GM12878 (cell line): Measurements from ENCODE around the gene FAM89B. TPM values are rescaled to one million over a fixed set of nuclear protein-coding genes. Genes with fewer than 3 reads are reported as not detected.

Source experiments
- ATAC-seq: fragments of 200-7000 bp; cut with Tn5 transposase; 3 replicates; pipeline ENCODE4 v1.9.1; 2020; ENCODE audit warnings: mild to moderate bottlenecking, moderate library complexity
- BruUV-seq: library from RNA; stranded (reverse); fragments of 400-500 nt; replicated peaks from 2 replicates; lab custom pipeline; 2021; lab: Mats Ljungman, UMichigan
- CTCF ChIA-PET: fragments of 300-600 bp; sonication (Branson Sonifier 250); formaldehyde crosslinking; extraction: SDS; loops from one replicate; lab custom pipeline; 2021; ENCODE audit warnings: inconsistent platforms; lab: Yijun Ruan, JAX
- POLR2A ChIA-PET: fragments of 350-600 bp; formaldehyde crosslinking; extraction: SDS; loops from one replicate; lab custom pipeline; 2021; ENCODE audit warnings: inconsistent platforms; lab: Charles Lee
- RAD21 ChIA-PET: fragments of 300-600 bp; sonication (Branson Sonifier 250); formaldehyde crosslinking; loops from one replicate; lab custom pipeline; 2023; ENCODE audit warnings: antibody characterized with exemption; ENCODE audit not compliant: unreplicated experiment; lab: Charles Lee
- SMC1A ChIA-PET: fragments of 300-600 bp; sonication (Branson Sonifier 250); formaldehyde crosslinking; loops from one replicate; lab custom pipeline; 2023; ENCODE audit not compliant: unreplicated experiment, uncharacterized antibody; lab: Charles Lee
- DNase-seq: peaks from one replicate; pipeline ENCODE4 v3.0.0-alpha.2; 2011; ENCODE audit warnings: low read depth, low spot score
- FAIRE-seq: peaks from 3 replicates; lab custom pipeline; 2011; peaks lifted over from hg19 to GRCh38; lab: Jason Lieb, UNC
- H2AFZ ChIP-seq: 2 replicates; pipeline ENCODE4 v1.6.0; 2011; ENCODE audit warnings: low read depth, low read length, control low read depth; ENCODE audit not compliant: control insufficient read depth
- H3K27ac ChIP-seq: 2 replicates; pipeline ENCODE4 v1.5.1; 2011; ENCODE audit warnings: control low read depth; ENCODE audit not compliant: control insufficient read depth, insufficient read depth
- H3K27me3 ChIP-seq, 2 experiments: replicated peaks in 1 of 2; 2 replicates each; pipeline versions ENCODE4 v1.6.0 to v1.6.1; 2011; ENCODE audit warnings: low read length in 1 of 2; ENCODE audit not compliant: control insufficient read depth in 2 of 2, insufficient read depth in 2 of 2
- H3K36me3 ChIP-seq, 2 experiments: 2 replicates each; pipeline ENCODE4 v1.5.1; 2011; ENCODE audit warnings: low read length in 1 of 2; ENCODE audit not compliant: control insufficient read depth in 2 of 2, insufficient read depth in 2 of 2
- H3K4me1 ChIP-seq: 2 replicates; pipeline ENCODE4 v1.6.1; 2011; ENCODE audit warnings: mild to moderate bottlenecking, low read length, moderate library complexity, mixed read lengths; ENCODE audit not compliant: control insufficient read depth, insufficient read depth
- H3K4me2 ChIP-seq: 2 replicates; pipeline ENCODE4 v1.6.0; 2011; ENCODE audit warnings: control low read depth; ENCODE audit not compliant: control insufficient read depth, insufficient read depth
- H3K4me3 ChIP-seq: fragments of 200-600 bp; sonication (generic); 2 replicates; pipeline ENCODE4 v1.5.1; 2016
- H3K79me2 ChIP-seq: 2 replicates; pipeline ENCODE4 v1.6.0; 2011; ENCODE audit warnings: low read length; ENCODE audit not compliant: control insufficient read depth, insufficient read depth
- H3K9ac ChIP-seq: 2 replicates; pipeline ENCODE4 v1.8.0; 2011; ENCODE audit warnings: low read length, control low read depth, mixed read lengths; ENCODE audit not compliant: control insufficient read depth, insufficient read depth
- H3K9me3 ChIP-seq: replicated peaks from 3 replicates; pipeline ENCODE4 v1.5.1; 2011; ENCODE audit warnings: mild to moderate bottlenecking, low read length; ENCODE audit not compliant: control insufficient read depth, insufficient read depth
- H4K20me1 ChIP-seq: 2 replicates; pipeline ENCODE4 v1.6.0; 2011; ENCODE audit not compliant: control insufficient read depth, insufficient read depth
- BCL11A ChIP-seq: IDR thresholded peaks from 2 replicates; pipeline ENCODE4 v1.6.1; 2011; ENCODE audit warnings: low read depth, low read length
- PBX3 ChIP-seq: IDR thresholded peaks from 2 replicates; pipeline ENCODE4 v1.6.1; 2011; ENCODE audit warnings: mild to moderate bottlenecking, low read depth, low read length, moderate library complexity; ENCODE audit not compliant: insufficient replicate concordance
- PRDM15 ChIP-seq: fragments of 450-650 bp; formaldehyde crosslinking; IDR thresholded peaks from 2 replicates; pipeline ENCODE4 v1.4.0; 2020; ENCODE audit warnings: mild to moderate bottlenecking, moderate library complexity
- RAD51 ChIP-seq: fragments of 450-650 bp; IDR thresholded peaks from 2 replicates; pipeline ENCODE4 v1.6.1; 2016; ENCODE audit warnings: moderate library complexity, mild to moderate bottlenecking, inconsistent platforms
- RFX5 ChIP-seq: IDR thresholded peaks from 2 replicates; pipeline ENCODE4 v1.6.1; 2011; ENCODE audit warnings: low read depth, low read length, improper control_type of control experiment
- RUNX3 ChIP-seq: IDR thresholded peaks from 2 replicates; pipeline ENCODE4 v1.6.1; 2012; ENCODE audit warnings: low read length, inconsistent platforms
- SP1 ChIP-seq: IDR thresholded peaks from one replicate; pipeline ENCODE4 v1.6.1; 2011; ENCODE audit warnings: low read depth, low read length
- SPI1 ChIP-seq: IDR thresholded peaks from 2 replicates; pipeline ENCODE4 v1.6.1; 2011; ENCODE audit warnings: low read depth, mild to moderate bottlenecking, low read length, moderate library complexity, borderline replicate concordance; ENCODE audit not compliant: insufficient read depth
- TCF12 ChIP-seq: IDR thresholded peaks from 2 replicates; pipeline ENCODE4 v1.6.1; 2011; ENCODE audit warnings: low read depth, mild to moderate bottlenecking, low read length
- TCF7 ChIP-seq: IDR thresholded peaks from 2 replicates; pipeline ENCODE4 v1.6.1; 2014; ENCODE audit warnings: antibody characterized with exemption, borderline replicate concordance
- USF1 ChIP-seq: IDR thresholded peaks from 2 replicates; pipeline ENCODE4 v1.6.1; 2011; ENCODE audit warnings: borderline replicate concordance, low read depth, mild to moderate bottlenecking, moderate library complexity, mixed read lengths, low read length; ENCODE audit not compliant: insufficient read depth; ENCODE audit errors: extremely low read length
- USF2 ChIP-seq: IDR thresholded peaks from 2 replicates; pipeline ENCODE4 v1.6.1; 2011; ENCODE audit warnings: low read depth, low read length, improper control_type of control experiment, borderline replicate concordance
- ZBED1 ChIP-seq: IDR thresholded peaks from 2 replicates; pipeline ENCODE4 v1.6.1; 2016; ENCODE audit warnings: borderline replicate concordance
- WGBS: methylation state at CpG from one replicate; pipeline ENCODE4 v1.1.6; 2016; ENCODE audit warnings: low lambda C conversion rate; ENCODE audit not compliant: insufficient replicate concordance, insufficient coverage; ENCODE audit errors: missing lambda C conversion rate; 5-methylcytosine and 5-hydroxymethylcytosine counted together
- in situ Hi-C: fragments of 300-500 bp; cut with MboI; formaldehyde crosslinking; loops from 9 replicates; pipeline ENCODE4 v1.14.3; 2018; ENCODE audit warnings: mixed read lengths
- intact Hi-C: fragments of 100-400 bp; cut with micrococcal nuclease; formaldehyde crosslinking; loops from one replicate; pipeline ENCODE4 v1.14.2; 2022; ENCODE audit not compliant: unreplicated experiment
- polyA plus RNA-seq, 11 experiments: library from polyadenylated mRNA; depleted of rRNA in 4 of 11; unstranded in 6 of 11; stranded (reverse) in 5 of 11; fragments of >200 nt; fragmentation: Nextera tagmentation in 4 of 11; fragmentation: Illumina TruSeq in 1 of 11; extraction: Ambion mirVana in 4 of 11; extraction: Trizol in 1 of 11; gene quantifications; 1 replicate in 1 of 11; 2 replicates in 10 of 11; pipeline versions ENCODE4 v1.2.1 to v1.2.3, GENCODE V29; 2011 to 2016; ENCODE audit warnings: inconsistent platforms in 2 of 11, missing spikeins in 2 of 11, low read depth in 1 of 11
- total RNA-seq, 4 experiments: library from RNA; depleted of rRNA in 3 of 4; stranded (reverse); fragments of >200 nt in 3 of 4; fragmentation: Illumina TruSeq in 1 of 4; extraction: Trizol in 1 of 4; gene quantifications; 2 replicates each; pipeline versions ENCODE4 v1.2.1 to v1.2.3, GENCODE V29; 2013 to 2021

Gene FAM89B
- total and polyA plus RNA-seq, 10 of the 15 experiments (the other 5 are each of a cell fraction or from before 2014, with no cell fraction given): 0.34 to 36.7 (median 9.8) TPM

GRCh38 chr11:65526744-65527143 is 45.6 kb upstream of the FAM89B start:
- no peak overlapping the region; the same call in 1 of the 2 replicates for H3K4me2 ChIP-seq
- no peak overlapping the region for H3K9ac ChIP-seq
- no TSS peak for BruUV-seq

More at GRCh38 chr11:65526744-65527143, 45.6 kb upstream of the FAM89B start:
- POLR2A ChIA-PET: interaction anchor here (0.7 to 1.3 kb wide), 2 partner anchors 10 to 199 kb away, joined by 3 to 5 read pairs; no protein-coding TSS in a partner anchor
- ATAC-seq (no peak), DNase-seq (no peak)
- SMC1A ChIA-PET: interaction anchor here (2.1 kb wide), 1 partner anchor 13 kb away, joined by 7 read pairs; no protein-coding TSS in a partner anchor
- H3K27ac ChIP-seq: no peak overlapping the region
- in situ Hi-C loops: no loop called here
- 93% methylated on average over 8 of the region's 8 CpGs for WGBS
- TF ChIP-seq RAD51: no peak
- TF ChIP-seq TCF12: no peak
- TF ChIP-seq TCF7: no peak
- no peak for TF ChIP-seq PBX3
- TF ChIP-seq BCL11A: no peak
- no peak for TF ChIP-seq RUNX3
- TF ChIP-seq USF2: no peak
- TF ChIP-seq SPI1: no peak
- no peak for TF ChIP-seq ZBED1
- no peak for TF ChIP-seq SP1
- no peak for TF ChIP-seq PRDM15 (CRISPR knock-in tag)
- no peak for TF ChIP-seq USF1
- TF ChIP-seq RFX5: no peak
- TF ChIP-seq, all 136 proteins: peak for 0
- intact Hi-C loops: no loop called here
- no peak for FAIRE-seq
- no peak overlapping the region for H2AFZ ChIP-seq
- no peaks in the 10 kb centered on the region for H3K27me3 ChIP-seq
- H4K20me1 ChIP-seq: no peaks in the 10 kb centered on the region
- ChIA-PET CTCF (interaction anchor here (1.2 to 3.5 kb wide), 3 partner anchors 14 to 251 kb away, joined by 3 to 18 read pairs (median 4); no protein-coding TSS in a partner anchor), RAD21 (no interaction called here)
- H3K9me3 ChIP-seq: no peaks in the 10 kb centered on the region
- no peak overlapping the region for H3K4me3 ChIP-seq
- H3K79me2 ChIP-seq: peaks cover 15% of the 10 kb centered on the region
- H3K4me1 ChIP-seq: peaks cover 25% of the 10 kb centered on the region
- peaks cover 5 to 26% of the 10 kb centered on the region in 2 experiments for H3K36me3 ChIP-seq
